ENCODE measurements around the gene S1PR3.

Gene S1PR3

GRCh38 chr9:88969646-88970373 is 21.5 kb upstream of the S1PR3 start:
- no peak for DNase-seq

- no peak for DNase-seq
Measured at GRCh38 chr9:88971131-88971960, 19.9 kb upstream of the S1PR3 start.

DNA sequence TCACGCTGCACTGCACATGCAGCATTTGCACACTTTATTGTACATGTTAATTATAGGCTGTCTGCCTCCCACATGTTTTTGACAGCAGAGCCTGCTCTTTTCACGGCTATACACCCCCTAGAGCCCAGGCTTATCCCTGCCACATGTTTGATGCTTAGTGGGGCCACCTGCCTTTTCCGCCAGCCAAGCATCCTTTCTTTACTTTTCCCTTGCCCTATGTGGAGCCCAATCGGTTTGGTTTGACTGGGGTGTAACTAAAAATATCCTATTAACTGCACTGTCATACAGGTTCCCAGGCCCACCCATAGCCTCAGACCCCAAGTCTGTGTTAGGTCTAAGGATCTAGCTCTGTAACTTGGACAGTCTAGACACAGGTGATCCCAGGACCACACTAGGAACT is 18.9 kb upstream of the S1PR3 start:
- DNase-seq: no peak

- no peak for DNase-seq
Measured at GRCh38 chr9:88973281-88974045, 17.8 kb upstream of the S1PR3 start.

GRCh38 chr9:88974641-88975040 is 16.6 kb upstream of the S1PR3 start:
- no peak for DNase-seq

GRCh38 chr9:88975966-88976889 is 15.0 kb upstream of the S1PR3 start:
- DNase-seq: no peak

DNA sequence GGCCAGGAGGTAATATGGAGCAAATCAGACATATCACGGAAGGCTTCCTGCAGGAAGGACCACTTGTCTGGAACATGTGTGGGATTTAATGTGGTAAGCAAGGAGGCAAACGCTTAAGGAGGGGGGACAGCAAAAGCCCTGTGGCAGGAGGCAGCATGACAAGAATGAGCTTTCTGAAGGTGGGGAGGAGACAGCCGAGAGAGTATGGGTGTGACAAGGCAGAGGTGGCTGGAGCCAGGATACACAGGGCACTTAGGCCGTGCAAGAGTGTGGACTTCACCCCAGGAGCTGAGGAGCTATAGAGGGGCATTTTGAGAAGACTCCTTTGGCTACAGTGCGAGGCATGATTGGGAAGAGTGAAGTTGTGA is 14.4 kb upstream of the S1PR3 start:
- no peak for DNase-seq

GRCh38 chr9:88978034-88978433 is 13.2 kb upstream of the S1PR3 start:
- no peak for DNase-seq

- DNase-seq: no peak
Measured at GRCh38 chr9:88979021-88979420, 12.2 kb upstream of the S1PR3 start.

- DNase-seq: no peak
Measured at GRCh38 chr9:88979791-88980190, 11.5 kb upstream of the S1PR3 start.

GRCh38 chr9:88980740-88981203 is 10.5 kb upstream of the S1PR3 start:
- DNase-seq: no peak

DNA sequence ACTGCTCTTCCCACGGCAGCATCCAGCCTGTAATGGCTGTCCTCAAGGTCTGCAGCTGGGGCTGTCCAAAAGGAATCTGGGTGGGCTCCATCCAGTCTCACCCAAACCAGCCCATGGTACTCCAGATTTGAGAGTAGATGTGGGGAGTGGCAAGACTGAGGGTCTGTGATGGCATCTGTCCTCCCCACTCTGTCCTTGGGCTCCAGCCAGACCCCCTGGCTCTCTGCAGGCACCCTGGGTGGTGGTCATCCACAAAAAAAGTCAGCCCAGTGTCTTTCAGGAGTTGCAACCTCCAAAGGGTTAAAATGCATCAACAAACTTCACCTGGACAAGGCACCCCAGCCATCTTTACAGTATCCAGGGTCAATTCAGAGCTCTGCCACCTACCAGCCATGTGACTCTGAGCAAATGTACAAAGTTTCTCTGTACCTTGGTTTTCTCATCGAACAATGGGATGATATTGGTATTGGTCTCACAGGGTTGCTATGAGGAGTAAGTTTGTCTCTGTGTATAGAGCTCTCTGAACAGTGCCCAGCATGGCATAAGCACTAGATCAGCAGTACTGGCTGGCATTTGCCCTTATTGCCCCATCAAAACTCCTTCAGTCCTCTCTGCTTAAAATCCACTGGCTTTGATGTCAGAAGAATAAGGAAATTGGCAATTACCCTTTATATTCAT is 7.3 kb upstream of the S1PR3 start:
- no peak for DNase-seq

DNA sequence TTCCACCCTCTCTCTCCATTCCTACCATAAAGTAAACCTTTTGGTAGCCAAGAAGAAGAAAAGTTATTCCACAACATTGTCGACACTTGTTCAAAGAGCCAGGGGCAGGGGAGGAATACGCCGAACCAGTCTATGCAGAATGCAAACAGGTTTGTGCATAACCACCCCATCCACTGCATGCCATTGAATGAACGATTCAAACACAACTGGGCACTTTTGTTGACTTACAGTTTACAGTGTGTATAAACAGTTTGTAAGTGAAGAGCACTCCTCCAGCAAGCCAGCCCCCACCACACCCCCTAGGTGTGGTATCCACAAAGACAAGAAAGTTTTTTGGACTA is 6.8 kb upstream of the S1PR3 start:
- DNase-seq: no peak

GRCh38 chr9:88985616-88986015 is 5.7 kb upstream of the S1PR3 start:
- DNase-seq: no peak

DNA sequence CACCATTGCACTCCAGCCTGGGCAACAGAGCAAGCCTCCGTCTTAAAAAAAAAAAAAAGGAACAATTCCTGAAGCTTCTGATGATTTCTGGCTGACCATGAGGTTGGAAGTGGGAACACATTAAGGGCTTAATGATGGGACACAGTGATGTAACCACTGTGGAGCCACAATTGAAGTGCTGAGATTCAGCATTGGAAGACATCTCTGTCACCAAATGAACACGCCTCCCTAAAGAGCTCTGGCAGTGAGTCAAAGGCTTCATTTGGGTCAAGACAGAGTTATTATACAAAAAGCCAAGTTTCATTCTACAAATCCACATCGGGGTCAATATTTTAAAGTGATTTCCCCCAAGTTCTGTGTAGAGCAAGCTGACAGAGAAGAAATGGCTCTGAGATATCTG is 4.5 kb upstream of the S1PR3 start:
- DNase-seq: no peak

DNA sequence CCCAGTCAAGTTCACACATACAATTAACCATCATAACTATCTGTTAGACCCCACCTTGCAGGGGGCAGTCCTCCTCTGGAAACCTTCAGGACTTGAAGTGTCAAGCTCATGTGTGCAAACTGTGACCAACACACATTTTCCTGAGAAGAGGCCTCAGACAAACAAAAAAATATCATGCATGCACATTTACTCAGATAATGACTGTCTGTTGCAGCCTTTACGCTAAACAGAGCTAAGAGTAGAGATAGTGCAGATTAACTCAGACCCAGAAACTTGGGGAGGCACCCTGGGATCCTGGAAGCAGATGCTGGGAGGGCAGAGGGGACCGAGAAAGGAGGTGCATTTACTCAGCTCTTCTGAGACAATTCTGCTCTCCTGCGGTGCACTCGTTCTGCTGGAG is 3.6 kb upstream of the S1PR3 start:
- no peak for DNase-seq

DNA sequence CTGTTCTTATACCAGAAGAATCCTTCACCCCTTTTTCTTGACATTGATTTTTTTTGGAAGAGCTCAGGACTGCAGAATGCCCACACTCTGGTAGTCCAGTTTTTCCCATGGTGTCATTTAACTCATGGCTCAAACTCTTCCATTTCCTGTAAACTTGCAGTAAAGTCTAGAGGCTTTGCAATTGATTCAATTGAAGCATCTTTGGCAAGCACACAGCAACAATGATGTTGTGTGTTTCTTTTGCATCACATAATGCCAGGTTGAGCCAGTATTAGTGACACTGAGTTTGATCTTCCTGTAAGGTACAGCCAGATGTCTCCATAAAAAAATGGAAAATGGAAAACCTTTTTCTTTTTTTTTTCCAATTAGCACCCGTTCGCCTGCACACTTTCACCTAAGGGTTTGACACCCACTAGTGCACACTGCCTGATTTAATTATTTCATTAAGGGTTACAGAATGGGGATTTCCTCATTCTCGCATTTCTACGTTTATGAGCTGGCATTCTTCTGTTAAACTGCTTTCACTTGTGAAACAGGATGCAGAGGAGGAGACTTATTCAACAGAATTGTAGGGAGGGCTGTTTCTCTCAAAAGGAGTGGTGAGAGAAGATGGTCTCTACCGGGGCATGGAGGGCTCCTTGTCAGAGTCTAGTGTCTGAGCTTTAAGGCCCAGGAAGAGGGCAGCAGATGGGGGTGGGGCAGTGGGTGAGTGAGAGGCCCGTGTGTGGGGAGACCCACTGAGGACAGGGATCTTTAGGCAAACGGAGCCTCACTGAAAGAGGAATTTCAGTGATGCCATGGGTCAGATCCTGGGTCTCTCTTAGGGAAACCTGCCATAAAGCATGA is 2.2 kb upstream of the S1PR3 start:
- DNase-seq: no peak

- no peak for DNase-seq
Measured at GRCh38 chr9:88990041-88990728, 1.1 kb upstream of the S1PR3 start.

GRCh38 chr9:88990729-88991065 is 571 bp upstream of the S1PR3 start:
- no peak for DNase-seq

- DNase-seq: no peak
Measured at GRCh38 chr9:88992556-88992955, 1.3 kb downstream of the S1PR3 start.

DNA sequence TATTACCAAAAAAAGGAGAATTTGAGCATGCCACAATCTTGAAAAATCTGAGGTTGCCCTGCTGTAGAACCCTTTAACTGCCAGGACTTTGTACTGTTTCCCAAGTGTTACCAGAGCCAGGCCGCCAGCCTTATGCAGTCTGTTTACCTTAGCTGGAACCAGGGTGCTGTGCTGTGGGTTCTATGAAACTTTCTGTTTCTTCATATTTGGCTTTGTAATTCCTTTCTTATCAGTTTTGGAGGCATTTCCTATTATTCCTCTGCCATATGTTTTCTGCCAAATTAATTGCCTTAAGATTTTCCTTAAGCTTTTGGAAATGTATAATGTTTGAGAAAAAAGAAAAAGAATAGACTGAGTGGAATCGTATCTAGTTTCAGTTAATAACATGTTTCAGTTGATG is 2.1 kb downstream of the S1PR3 start:
- DNase-seq: no peak

Data from CD4-positive, alpha-beta T cell treated with Interleukin-17A for 4 hours (primary cell).